CD4-positive, alpha-beta T cell treated with Interleukin-17A for 1 hour (primary cell): ENCODE data around the gene DYNC1I1.
A peak's percentile ranks its signal among the peaks of the same experiment; 100 is the strongest.

Source experiments
- DNase-seq: peaks from one replicate; pipeline ENCODE4 v3.0.0-alpha.2; 2020

The DYNC1I1 gene

DNA sequence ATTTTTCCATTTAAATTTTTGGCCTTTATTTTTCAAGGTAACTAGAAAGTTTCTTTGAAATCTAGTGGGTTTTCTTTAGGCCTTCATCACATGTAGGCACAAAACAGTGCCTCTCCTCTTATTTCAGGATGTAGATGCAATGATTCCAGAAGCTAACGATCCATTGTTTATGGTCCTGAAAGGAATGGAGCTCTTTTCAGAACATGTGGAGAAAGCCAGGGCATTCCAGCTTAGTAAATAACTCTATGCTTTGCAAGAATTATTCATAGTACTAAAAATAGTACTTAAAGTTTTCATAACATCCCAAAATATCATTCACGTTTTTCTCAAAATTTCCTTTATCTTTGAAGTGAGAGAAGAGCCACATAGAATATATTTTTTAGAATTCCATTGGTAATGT lies 91.3 kb downstream of the DYNC1I1 start:
- no peak for DNase-seq

DNA sequence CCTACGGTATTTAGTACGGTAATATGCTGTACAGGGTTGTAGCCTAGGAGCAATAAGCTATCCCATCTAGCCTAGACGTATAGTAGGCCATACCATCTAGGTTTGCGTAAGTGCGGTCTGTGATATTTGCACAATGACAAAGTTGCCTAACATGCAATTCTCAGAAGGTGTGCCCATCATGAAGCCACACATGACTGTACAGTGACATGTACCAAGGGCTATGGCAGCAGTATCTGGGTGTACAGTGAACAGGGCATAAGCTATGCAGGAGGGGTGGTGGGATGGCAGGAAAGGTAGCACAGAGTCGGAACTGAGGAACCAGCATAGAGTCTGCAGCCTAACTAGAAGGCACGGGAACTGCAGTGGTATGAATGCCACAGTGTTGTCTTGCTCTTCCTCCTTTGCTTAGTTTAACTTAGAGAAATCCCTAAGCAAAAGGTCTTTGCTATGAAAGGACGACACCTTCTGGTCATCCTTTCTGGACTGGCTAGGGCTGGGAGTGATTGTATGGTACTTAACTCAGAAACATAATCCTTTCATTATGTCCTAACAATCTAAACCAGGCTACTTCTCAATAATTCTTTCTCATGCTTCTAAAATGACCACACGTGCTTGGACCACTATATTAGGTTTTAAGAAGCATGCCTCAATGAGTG lies 93.5 kb downstream of the DYNC1I1 start:
- DNase-seq, result no peak

DNA sequence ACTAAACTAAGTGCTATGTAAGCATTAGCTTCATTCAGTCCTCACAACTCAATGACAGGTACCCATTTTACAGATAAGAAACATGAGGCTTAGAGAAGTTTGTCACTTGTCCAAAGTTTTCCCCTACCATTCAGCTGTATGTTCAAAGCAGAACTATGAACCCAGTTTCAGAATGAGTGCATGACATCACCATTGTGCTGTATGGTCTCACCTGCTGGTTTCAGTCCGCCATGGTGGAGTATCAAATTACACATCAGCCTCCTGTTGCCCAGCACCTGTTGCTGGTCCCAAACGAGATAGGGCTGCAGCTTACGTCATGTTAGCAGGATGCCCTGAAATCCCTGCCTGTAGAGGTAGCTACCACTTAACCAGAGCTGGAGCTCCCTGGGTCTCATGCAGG lies 95.0 kb downstream of the DYNC1I1 start:
- DNase-seq, result no peak

DNA sequence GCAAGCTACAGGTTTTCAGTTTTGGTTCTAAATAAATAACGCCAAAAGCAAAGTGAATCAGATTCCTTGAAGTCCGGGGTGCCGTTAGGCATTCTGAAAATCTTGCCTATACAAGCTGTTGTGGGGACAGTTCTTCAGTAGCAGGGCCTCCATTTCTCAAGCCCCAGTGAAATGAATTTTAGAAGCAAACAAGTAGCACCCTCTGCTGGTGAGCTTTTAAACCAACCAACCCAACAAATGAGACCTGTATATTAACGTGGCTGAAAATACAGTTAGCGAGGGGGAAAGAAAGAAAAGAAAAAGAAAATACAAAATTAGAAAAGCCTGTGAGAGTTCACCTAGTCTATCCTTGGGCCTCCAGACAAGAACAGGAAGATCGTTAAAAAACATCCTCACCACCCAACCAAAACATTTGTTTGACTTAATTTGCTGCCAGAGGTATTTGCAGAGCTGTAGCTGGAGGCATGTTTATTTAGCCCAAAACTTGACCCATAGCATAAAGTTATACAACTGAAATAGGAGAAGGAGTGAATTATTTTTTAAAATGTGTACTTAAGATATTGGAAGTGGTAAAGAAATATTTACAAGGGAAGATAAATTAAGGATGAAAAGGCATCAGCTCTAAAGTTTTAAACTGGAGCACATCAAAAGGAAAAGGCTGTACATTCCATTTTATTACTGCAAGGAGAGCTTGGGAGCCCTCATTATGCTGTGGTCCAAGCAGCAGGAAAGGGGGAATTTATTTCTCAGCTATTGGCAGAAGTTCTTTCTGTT lies 98.9 kb downstream of the DYNC1I1 start:
- DNase-seq, result peak; percentile 4

DNA sequence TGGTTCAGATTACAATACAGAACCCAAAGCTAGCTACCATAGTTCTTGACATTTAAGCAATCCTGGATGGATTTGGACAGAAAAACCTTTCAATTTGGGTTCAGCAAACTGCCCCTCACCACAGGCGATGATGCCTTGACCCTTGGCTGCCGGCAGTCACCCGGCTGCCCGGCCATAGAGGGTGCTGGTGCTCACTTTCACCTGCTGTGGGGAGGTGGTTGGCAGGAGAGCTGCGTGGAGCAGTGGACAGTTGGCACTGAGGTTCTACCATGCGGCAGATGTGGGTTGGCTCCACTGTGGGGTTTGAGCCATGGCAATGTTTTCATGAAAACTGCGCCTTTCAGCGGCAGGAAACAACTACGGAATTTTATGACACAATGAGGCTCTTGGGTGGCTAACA lies 99.5 kb downstream of the DYNC1I1 start:
- no peak for DNase-seq

DNA sequence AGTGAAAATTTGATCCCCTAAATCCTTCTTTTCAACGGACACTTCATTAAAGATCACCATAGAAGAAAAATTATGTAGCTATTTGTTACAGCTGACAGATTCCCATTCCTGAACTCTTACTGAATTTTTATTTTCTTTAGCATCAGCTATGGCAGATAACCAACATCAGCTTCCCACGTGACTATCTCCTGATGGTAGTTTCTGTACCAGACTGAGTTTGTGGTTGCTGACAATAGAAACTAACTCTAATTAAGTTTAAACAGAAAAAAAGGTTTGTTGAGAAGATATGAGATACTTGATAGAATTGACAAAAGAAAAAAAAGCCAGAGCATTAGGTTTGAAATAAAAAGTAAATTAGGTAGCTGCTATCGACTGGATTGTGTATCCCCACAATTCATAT lies 101.8 kb downstream of the DYNC1I1 start:
- no peak for DNase-seq

DNA sequence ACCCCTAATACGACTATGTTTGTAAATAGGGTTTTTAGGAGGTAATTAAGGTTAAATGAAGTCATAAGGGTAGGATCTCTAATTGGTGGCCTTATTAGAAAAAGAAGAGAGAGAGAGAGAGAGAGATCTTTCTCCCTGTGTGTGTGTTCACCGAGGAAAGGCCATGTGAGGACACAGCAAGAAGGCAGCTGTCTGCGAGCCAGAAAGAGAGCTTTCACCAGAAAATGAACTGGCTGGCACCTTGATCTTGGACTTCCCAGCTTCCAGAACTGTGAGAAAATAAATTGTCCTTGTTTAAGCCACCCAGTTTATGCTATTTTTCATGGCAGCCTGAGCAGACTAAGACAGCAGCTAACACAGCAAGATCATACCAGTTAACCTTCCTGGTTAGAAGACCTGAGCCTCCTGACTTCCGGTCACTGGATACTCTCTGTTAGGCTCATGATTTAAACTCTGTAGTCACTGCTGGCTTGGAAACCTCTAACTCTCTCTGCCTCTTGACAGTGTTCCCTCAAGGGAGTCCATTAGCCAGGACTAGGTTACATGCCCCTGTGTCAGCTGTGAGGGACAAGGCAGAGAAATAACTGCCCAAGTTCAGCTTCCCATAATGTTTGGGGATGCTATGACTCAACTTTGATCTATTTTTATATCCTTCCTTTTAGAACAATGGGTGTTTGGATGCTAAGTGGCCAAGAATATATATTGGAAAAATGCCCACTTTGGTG lies 102.3 kb downstream of the DYNC1I1 start:
- DNase-seq, result no peak

DNA sequence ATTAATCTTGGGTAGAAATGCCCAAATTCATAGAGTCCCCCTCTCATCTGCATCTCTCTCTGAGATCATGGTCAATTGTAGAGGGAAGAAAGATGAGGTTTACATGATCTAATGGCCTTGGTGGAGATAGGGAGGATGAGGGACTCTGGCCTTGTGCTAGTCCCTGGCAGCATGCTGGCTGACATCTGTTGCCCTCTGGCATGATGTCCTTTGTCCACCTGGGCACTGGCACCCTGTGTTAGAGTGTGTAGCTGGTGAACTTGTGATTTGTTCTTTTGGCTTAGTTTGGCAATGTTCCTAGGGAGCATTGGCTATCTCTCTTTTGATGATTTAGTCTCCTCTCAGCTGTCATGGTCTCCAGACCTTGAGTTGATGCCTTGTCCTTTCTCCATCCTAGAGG lies 103.2 kb downstream of the DYNC1I1 start:
- no peak for DNase-seq

DNA sequence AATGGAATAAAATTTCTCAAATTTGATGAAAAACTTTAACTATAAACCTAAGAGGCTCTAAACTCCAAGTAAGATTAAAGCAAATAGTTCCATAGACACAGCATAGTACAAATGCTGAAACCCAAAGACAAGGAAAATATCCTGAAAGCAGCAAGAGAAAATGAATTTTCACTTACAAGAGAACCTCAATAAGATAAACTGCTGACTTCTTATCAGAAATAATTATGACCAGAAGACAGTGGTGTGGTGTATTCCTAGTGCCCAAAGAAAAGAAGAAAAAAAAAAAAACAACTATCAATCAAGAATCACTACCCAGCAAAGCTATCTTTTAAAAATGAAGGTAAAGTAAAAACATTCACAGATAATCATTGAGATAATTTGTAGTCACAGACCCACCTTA lies 106.3 kb downstream of the DYNC1I1 start:
- DNase-seq, result no peak

DNA sequence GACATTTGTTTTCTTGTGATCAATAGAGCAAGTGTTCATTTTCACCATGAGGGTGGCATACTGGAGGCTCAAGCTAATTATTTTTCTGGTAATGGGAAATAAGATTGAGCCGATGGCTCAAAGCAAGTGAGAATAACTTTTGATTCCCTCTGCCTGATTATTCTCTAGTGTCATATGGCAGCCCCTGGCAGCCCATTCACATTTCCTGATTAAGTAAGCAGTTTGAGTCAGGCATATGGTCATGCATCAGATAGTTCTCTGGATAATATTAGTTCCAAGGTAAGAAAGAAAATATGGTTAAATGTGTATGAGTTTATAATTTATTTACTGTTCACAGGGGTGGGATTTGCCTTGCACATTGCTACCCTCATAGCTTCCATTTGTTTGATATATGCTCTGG lies 109.2 kb downstream of the DYNC1I1 start:
- no peak for DNase-seq

DNA sequence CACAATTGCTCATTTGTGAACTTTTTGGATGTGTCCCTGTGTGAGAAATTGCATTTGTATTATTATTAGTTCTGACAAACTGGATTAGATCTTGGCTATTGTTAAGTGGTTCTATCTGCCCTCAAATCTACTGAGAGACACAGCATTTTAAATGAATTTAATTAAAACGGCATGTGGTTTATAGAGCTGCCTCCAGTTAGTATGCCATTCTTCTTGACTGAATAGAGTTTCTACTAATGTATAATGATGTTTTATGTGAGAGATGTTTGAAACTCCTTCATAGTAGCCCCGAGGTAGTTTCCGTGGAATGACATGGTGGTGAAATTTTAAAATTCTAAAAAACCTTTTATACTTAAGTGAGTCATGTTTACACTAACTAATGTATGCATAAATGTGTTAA lies 110.9 kb downstream of the DYNC1I1 start:
- no peak for DNase-seq

DNA sequence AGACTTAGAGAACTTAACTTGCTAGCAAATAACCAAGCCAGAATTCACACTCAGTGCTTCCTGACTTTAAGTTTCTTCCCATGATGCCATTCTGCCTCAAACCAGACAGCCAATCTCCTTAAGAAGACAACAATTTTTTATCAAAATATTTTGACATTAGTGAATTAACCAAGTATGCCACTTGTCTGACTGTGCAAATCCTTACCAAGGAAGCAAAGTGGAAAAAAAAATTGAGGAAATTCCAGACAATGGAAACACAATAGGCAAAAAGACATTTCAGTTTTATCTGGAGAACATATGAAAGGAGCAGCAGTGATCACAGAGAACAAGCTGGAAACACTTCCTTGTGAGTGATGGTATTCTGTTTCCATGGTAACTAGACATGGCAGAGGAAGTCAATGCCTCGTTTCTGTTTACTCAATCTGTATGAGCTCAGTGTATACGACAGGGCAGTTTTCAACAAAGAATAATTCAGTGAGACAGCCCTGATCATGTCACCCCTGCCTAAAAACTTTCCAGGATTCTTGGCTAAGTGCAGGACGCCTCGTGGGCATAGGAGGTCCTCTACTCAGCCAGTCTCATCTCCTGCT lies 114.2 kb downstream of the DYNC1I1 start:
- DNase-seq, result no peak

DNA sequence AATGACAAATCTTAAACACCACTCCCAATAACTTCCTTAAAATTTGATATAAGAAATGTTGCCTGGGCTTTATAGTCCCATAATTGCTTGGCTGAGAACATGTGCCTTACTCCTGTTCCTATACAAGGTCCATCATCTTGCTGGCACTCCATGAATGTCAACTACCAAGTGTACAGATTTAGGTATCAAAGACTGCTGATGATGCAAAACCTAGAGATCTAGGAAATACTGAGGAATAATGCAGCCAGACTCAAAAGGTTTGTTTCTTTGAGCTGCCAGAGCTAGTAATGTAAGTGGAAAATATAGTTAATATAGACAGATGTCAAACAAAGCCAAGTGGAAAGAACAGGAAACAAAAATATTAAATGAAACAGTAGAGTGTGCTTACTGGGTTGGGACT lies 121.1 kb downstream of the DYNC1I1 start:
- DNase-seq, result no peak

DNA sequence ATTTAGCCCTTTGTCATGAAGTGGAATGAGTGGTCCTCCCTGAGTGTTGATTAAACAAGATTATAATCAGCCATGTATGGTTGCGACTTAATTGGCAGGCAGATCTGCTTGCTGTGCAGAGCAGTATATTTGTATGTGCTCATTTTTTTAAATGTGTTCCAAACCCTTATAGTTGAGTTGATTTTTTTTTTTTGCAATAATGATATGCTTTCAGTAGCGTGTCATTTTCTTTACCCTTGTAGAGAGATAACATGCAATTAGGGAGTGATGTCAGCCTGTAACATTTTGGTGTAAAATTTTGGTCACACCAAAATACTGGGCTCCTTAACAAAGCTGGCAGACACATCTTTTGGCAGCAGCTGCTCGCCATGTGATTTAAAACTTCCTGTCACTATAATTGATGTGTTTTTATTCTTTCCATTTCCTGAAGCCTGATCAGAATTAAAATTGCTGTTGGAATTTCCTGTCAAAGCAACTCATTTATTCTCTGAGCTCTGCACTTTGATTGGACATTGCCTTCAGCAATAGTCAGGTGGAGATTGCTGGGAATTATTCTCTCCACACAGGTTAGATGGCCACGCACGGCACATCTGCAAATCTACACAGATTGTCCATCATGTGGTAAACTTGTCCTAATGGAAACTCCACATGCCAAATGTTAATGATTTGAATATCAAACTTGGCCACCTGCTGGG lies 125.3 kb downstream of the DYNC1I1 start:
- no peak for DNase-seq

DNA sequence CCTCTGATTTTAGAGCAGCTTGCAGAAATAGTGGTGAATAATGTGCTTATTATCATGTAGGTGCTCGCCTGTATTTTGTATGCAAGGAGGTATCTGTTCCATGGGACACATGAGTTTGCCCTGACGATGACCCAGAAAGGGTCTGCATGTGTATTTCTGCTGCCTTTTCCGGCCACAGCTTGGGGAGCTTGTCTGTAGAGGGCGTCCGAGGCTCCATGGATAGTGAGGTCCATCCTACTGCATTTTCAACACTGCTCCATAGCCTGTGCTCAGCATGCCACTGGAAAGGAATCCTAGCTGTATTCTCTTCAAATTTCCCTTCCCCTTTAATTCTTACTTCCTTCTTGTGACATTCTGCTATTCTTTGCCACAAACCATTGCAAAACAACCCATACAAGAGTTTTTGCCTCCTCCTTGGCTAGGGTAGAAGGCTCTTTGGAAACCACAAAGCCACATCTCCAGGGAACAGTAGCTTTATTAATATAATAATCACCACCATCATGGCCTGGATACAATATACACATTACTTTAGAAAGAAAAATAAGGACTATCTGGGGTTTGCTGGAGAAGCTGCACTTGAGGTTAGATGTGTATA lies 127.7 kb downstream of the DYNC1I1 start:
- no peak for DNase-seq

DNA sequence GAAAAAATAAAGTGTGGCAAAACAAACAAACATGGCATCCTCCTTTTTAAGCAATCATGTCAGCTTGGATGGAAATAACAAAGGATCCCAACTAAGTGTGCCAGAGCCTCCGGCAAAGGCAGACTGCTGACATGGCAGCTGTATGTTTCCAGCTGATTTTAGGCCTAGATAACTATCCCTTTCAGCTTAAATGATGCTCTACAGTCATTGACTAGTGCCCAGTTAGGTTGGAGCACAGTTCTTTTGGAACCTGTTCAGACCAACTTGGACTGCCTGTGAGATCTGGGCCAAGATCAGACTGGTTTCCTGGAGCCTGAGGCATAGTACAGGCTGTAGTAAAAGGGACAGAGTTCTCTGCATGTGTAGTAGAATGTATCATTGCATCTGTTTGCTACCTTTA lies 128.7 kb downstream of the DYNC1I1 start:
- no peak for DNase-seq

DNA sequence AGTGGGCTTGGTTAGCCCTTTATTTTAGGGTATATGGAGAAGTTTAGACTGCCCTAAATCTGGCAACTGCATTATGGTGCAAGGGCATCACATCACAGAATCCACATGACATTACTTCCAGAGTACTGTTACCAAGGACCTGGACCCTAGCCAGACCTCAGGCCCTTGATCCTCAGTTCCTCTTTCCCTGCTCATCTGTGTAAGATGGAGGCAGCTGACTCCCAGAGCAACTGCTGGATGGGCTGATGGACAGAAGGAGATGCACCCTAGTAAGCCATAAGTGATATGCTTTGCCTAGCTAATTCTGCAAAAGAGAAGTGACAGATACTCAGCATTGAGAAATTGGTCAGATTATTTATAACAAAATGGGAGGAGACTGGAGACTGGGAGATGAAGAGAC lies 131.7 kb downstream of the DYNC1I1 start:
- DNase-seq, result no peak

DNA sequence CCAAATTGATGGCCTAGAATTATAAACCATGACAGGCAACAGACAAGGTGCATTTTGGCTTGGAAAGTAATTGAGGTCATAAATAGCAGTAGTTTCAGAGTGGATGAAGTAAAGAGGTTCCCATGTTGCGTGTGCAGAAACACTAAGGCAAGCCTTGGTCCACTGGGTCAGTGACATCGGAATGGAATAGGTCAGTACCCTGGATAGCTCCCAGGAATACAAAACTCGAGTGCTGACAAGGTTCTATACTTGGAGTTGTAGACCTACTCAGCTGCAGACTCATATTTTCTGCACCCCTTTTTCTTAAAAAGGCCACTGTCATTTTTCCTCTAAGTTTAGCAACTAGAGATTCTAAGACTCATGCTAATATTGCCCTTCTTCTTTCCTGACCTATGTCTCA lies 132.8 kb downstream of the DYNC1I1 start:
- no peak for DNase-seq

DNA sequence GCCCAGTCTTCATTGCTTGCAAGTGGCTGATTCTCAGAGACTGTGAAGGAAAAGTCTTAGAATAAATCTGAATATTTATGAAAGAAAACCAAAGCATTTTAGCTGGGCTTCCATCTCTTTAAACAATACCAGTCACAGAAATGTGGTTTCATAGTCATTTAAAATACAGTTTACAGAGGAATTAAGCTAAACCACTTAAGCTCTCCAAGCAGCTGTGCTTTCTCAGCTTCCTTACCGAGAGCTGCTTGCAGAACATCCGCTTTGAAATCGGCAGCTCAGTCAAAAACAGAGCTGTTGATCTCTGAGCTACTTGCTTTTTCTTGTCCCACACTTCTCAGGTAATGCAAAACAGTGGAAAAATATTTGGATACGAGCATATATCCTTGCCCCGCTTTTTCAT lies 134.5 kb downstream of the DYNC1I1 start:
- no peak for DNase-seq

DNA sequence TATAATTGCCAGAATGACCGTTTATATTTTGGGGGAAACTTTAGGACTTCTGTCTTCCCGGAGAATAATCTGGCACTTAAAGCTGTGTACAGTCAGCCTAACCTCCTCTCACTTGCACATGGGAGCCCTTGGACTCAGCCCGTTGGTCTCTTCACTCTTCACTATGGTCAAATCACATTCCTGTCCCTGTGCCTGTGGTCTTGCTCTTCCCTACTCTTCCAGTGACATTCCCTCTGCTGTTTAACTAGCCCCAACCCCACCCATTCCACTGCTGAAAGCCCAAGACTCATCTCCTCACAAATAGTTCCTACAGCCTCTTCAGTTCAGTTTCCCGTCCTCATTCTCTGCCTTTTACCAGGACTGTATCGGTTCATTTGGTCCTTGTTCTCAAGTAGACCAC lies 135.0 kb downstream of the DYNC1I1 start:
- DNase-seq, result no peak

DNA sequence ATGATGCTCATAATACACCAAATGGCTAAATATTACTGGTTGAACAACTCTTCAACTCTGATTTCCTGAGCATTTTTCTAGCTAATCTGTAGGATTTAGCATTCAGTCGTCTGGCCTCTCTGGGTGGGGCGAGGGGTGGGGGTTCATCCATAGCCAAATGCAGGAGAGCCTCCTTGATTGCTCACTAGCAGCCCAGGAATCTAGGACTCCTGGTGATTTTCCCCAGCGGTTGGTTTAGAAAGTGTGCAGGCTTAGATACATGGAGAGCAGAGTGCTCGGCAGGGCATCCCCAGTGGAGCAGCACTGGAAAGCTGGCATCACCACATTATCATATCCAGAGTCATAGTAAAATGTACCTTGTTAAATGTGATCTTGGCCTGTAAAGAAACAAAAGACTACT lies 136.1 kb downstream of the DYNC1I1 start:
- DNase-seq, result no peak

DNA sequence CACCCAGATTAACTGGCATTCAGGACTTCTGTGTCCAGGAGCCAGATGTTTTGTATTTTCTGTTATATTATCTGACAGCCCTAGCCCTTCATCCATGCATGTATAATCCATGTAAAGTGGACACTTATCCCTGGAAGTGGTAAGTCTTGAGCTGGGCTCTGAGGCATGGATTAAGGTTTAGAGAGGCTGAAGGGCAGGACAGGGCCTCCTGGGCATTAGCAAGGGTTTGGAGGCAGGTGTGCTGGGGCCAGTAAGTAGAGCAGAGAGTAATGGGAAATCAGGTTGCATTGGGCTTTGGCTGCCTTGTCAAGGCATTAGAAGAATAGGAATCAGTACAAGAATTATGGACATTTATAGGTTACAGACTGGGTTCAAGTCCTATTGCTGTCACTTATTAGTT lies 138.0 kb downstream of the DYNC1I1 start:
- no peak for DNase-seq

DNA sequence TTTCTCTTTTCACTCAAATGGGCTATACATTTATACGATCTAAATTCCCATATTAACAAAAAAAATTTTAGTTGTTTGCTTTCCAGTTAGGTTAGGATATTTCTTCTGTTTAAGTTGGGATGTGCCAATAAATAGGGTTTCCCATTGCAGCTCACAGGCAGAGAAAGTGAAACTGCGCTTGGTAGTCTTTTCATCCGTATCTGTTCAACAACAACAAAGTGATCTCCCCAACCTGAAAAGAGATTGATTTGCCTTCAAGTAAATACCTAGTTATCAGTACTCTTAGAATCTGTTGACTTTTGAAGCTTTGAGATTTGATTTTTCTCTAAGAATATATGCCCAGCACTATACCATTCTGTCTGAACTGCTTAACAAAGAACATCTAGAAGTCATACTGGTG lies 143.4 kb downstream of the DYNC1I1 start:
- DNase-seq, result no peak
